ELF-1 (cell line): ENCODE data around the gene C2CD5.
"Not testable (repeated sequence)": the region's sequence is repeated elsewhere in the genome, so short reads cannot be mapped to it uniquely, and the experiment has no call there.

Experiments
- DNase-seq: peaks from one replicate; pipeline ENCODE4 v3.0.0-alpha.2; 2016; ENCODE audit warnings: low read depth, low spot score

C2CD5 gene

GRCh38 chr12:22544038-22544979 is at the start of gene C2CD5:
C2CD5 (minus strand) TSS chr12:22544542; CDS start chr12:22544150, 392 bp downstream.
- peak; percentile 98 for DNase-seq

- DNase-seq = no peak
These were observed 49.5 kb upstream of the C2CD5 start for GRCh38 chr12:22593864-22594263.

- no peak for DNase-seq
These were observed 44.5 kb upstream of the C2CD5 start for GRCh38 chr12:22588817-22589216.

GRCh38 chr12:22578328-22578727 is 34.0 kb upstream of the C2CD5 start:
- DNase-seq = no peak

GRCh38 chr12:22577667-22578066 is 33.3 kb upstream of the C2CD5 start:
- no peak for DNase-seq

GRCh38 chr12:22576473-22576872 is 32.1 kb upstream of the C2CD5 start:
- no peak for DNase-seq

- no peak for DNase-seq
These were observed 31.7 kb upstream of the C2CD5 start for GRCh38 chr12:22576065-22576464.

- DNase-seq = no peak
These were observed 30.6 kb upstream of the C2CD5 start for GRCh38 chr12:22574921-22575320.

- DNase-seq = no peak
These were observed 28.8 kb upstream of the C2CD5 start for GRCh38 chr12:22573181-22573580.

- DNase-seq = no peak
These were observed 24.9 kb upstream of the C2CD5 start for GRCh38 chr12:22569253-22569652.

GRCh38 chr12:22562036-22563028 is 18.0 kb upstream of the C2CD5 start:
- DNase-seq = no peak

- not testable (repeated sequence) for DNase-seq
These were observed 10.4 kb upstream of the C2CD5 start for GRCh38 chr12:22554750-22555149.

- no peak for DNase-seq
These were observed 7.3 kb upstream of the C2CD5 start for GRCh38 chr12:22551624-22552023.

- DNase-seq = no peak
These were observed 913 bp upstream of the C2CD5 start for GRCh38 chr12:22545255-22545654.

- DNase-seq = peak; percentile 51
These were observed 900 bp downstream of the C2CD5 start for GRCh38 chr12:22543246-22544037.

- no peak for DNase-seq
These were observed 2.7 kb downstream of the C2CD5 start for GRCh38 chr12:22541496-22542155.

- DNase-seq = no peak
These were observed 5.3 kb downstream of the C2CD5 start for GRCh38 chr12:22539055-22539454.

GRCh38 chr12:22538311-22538710 is 6.0 kb downstream of the C2CD5 start:
- DNase-seq = no peak

GRCh38 chr12:22536971-22537544 is 7.3 kb downstream of the C2CD5 start:
- no peak for DNase-seq

GRCh38 chr12:22536346-22536945 is 7.9 kb downstream of the C2CD5 start:
- DNase-seq = no peak
